Activated CD4-positive, CD25-positive, alpha-beta regulatory T cell treated with anti-CD3 and anti-CD28 coated beads, Interleukin-2, amount 50 U/mL, for 72 hours (primary cell): ENCODE data around the gene PRR14L.
"Not testable (repeated sequence)": the region's sequence is repeated elsewhere in the genome, so short reads cannot be mapped to it uniquely, and the experiment has no call there.

Experiments used
- DNase-seq: peaks from one replicate; pipeline ENCODE4 v3.0.0; 2021

Gene PRR14L

DNA sequence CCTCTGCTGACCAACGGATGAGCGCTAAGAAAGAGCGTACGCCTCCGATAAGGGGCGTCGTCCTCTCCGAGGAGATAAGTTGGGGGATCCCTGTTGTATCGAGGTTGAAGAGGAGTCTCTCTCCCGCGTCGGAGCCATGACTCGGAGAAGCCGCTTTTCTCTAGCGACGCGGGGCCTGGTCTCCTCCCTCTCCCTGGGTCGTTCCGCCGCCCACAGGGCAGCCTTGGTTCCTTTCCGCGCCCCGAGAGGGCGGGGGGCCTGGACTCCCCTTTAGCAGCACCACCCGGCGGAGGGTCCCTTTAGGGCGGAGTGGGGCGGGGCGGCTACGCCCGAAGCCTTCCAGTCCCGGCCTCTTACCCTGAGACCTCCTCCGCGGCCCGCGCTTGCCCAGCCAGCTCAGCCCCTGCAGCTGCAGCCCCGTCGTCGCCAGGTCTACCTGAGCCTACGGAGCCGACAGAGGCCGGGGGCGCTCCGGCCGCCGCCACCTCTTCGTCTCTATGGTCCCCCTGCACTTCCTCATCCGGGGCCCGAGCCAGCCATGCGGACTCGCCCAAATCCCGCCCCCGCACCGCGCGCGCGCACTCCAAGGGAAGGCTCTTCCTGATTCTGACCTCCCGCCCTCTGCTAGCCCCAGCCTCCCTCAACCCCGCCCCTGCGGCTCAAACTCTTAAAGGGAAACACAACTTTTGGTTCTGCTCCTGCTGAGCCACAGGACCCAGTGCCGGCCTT, at the start of gene PRR14L:
Gene PRR14L, minus strand, starts transcription at position 497 of the 729 bp plus-strand sequence. CDS start 11,272 bp downstream, outside the sequence.
- peak; percentile 100 for DNase-seq

DNA sequence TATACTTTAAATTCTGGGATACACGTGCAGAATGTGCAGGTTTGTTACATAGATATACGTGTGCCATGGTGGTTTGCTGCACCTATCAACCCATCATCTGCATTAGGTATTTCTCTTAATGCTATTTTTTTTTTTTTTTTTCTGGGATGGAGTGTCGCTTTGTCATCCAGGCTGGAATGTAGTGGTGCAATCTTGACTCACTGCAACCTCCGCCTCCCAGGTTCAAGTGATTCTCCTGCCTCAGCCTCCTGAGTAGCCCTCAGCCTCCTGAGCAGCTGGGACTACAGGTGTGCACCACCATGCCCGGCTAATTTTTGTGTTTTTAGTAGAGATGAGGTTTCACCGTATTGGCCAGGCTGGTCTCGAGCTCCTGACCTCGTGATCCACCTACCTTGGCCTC, 49.4 kb upstream of the PRR14L start:
- not testable (repeated sequence) for DNase-seq

DNA sequence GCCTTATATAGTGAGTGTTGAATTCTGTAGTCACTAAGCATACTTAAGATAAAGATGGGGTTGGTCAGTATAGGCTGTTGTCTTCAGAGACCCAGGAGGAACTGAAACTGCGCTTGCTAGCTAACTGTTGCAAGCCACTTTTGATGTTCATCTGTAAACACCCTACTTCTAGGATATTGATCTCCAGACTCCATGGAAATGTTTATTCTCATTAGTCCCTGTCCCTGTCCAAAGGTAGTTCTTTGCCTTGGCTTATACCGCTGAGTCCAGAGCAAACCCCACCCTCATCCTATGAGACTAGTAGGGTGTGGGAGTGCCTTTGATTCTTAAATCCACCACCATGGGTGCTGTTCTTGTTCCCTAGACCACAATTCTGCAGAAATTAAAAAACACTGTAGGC, 40.3 kb upstream of the PRR14L start:
- no peak for DNase-seq

DNA sequence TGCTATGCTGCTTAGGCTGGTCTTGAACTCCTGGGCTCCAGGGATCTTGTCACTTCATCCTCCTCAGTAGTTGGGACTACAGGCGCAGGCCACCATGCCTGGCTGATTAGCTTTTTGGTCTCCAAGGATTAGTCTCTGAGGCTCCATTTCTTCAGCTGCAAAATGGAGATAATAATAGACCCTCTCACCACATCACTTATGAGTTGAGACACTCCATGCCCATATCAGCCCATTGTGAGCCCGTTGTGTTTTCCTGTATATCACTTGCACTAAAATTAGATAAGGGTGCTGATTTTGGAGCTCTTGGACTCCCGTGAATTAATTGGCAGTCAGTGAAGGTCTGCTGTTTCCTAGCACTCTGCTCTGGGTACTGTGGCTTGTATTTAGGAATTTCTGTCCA, 39.9 kb upstream of the PRR14L start:
- no peak for DNase-seq

DNA sequence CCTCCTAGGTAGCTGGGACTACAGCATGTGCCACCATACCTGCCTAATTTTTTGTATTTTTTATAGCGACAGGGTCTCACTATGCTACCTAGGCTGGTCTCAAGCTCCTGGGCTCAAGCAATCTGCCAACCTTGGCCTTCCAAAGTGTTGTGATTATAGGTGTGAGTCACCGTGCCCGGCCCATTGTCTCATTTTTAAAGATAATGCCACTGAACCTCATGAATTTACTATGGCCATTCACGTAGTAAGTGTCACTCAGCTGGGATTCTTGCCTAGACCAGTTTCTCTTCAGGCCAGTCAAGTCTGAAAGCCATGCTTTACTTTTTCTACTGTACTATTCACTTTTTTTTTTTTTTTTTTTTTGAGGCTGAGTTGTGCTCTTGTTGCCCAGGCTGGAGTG, 26.3 kb upstream of the PRR14L start:
- no peak for DNase-seq

DNA sequence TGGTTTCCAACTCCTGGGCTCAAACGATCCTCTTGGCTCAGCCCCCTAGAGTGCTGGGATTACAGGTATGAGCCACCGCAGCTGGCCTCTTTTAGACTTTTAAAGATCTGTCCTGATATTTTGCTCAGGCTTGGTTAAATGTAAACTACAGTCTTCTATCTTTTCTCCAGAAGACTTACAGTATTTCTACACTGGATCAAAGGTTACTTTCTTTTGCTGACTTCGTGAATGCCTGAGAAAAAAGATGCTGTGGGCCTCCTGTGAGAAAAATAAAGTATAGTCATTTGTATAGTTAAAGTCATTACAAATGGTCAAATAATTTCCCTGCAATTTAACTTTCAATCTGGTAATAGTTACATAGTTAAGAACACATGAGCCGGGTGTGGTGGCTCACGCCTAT, 23.5 kb upstream of the PRR14L start:
- DNase-seq: no peak

DNA sequence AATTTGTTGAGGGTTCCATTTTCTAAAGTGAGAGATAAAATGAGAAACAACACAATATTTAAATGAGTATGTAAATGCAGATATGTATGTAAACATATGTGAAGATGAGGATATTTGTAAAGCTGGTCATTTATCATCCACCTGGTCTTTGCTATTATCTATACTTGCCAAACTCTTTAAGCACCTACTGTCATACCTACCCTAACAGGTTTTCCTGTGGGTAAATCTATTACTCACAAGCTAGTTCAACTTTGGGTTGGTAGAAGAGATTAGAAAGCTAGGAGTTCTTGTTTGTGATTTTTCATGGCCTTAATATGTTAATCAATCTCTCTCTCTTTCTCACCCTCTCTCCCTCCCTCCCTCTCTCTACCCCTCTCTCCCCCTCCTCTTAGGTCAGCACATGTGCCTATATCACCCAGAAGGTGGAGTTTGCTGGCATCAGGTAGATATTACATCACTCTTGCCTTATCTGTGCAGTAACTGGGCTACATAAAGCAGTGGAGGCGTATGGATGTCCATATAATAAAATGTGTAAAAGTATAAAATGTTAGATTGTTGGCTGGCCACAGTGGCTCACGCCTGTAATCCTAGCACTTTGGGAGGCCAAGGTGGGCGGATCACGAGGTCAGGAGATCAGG, 18.6 kb upstream of the PRR14L start:
- DNase-seq: no peak

DNA sequence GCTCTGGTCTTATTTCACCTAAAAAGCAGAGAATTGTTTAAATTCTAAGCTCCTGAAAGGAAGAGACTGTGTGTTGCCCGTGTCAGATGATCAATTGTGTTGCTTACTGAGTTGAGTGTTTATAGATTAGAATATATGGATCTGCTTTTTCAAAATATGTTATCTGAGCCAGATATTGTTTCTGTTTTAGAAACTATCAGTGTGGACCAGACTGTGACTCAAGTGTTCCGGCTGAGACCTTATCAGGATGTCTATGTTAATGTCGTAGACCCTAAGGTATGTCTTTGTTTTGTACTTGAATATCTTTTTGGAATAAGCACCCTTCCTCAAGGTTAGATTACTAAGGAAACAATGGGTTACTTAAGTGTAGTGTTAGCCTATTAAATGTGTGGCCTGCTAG, 14.9 kb upstream of the PRR14L start:
- no peak for DNase-seq

DNA sequence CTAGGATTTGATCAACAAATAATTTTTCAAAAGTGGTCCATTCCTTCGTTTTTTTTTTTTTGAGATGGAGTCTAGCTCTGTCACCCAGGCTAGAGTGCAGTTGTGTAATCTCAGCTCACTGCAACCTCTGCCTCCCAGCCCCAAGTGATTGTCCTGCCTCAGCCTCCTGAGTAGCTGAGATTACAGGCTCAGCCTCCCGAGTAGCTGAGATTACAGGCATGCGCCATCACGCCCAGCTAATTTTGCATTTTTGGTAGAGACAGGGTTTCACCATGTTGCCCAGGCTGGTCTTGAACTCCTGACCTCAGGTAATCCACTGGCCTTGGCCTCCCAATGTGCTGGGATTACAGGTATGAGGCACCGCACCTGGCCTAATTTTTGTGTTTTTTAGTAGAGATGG, 8.9 kb upstream of the PRR14L start:
- DNase-seq: not testable (repeated sequence)

DNA sequence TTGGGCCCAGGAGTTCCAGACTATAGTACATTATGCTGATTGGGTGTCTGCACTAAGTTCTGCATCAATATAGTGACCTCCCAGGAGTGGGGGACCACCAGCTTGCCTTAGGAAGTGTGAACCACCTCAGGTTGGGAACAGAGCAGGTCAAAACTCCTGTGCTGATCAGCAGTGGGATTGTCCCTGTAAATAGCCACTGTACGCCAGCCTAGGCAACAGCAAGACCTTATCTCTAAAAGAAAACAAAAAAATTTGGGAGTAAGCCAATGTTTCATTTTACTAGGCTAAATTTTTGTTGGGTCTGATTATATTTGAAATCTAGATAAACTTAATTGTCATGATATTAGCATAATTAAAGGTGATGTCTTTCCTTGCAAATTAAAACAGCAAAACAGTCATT, 7.3 kb upstream of the PRR14L start:
- DNase-seq: no peak

DNA sequence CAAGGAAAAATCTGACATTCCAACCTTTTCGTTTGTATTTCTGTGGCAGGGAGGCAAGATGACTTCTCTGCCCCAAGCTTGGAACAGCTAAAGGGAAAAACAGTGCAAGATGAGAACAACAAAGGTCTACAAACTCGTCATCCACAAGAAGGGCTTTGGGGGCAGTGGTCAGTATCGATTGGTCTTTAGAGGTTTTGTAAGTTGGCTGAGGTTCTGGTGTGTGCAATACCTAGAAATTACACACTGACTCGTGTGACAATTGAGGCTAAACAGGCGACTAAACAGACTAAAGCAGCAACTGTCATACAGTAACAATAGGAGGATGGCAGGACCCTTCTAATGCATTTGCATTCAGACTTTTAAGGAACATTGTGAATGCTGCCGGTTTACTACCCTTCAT, 4.9 kb upstream of the PRR14L start:
- DNase-seq: no peak

DNA sequence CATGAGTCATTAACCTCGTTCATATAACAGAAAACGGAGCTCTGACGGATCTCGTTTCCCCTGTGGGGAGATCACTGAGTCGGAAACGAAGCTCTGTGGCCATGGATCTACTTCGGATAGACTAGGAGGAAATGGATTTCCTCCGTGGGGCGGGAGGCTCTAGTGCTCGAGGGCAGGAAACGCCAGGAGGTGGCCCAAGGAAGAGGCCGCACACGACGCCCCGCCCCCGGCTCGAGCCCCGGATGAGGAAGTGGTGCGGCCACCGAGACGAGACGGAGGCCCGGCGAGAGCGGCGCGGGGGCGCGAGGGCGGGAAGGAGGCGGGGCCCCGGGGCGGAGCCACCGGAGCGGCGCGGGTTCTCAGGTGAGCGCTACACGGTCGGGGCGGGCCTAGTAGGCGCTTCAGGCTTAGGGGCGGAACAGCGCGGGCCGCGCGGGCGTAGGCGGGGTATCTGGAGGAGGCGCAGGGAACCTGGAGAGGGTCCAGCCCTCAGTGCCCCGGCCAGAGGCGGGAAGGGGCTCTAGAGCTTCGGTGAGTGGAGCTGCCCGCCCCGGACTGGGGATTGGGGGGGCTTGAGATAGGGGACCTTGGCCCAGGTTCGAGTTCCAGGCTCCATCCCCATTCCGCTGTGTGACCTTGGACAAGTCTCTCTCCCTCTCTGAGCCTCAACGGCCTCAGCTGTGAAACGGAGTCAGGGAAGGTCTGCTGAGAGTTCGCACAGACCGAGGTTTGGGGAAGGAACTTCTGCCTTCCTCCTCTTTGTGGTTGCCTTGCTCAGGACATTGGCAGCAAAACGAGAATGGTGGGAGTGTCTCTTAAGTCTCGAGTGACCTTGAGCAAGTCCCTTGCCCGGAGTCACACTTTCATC, 3.9 kb upstream of the PRR14L start, which contains the start of gene DEPDC5:
Gene DEPDC5, plus strand, starts transcription at position 386 of the 868 bp plus-strand sequence. CDS start 903 bp downstream, outside the sequence.
- DNase-seq: peak; percentile 98

DNA sequence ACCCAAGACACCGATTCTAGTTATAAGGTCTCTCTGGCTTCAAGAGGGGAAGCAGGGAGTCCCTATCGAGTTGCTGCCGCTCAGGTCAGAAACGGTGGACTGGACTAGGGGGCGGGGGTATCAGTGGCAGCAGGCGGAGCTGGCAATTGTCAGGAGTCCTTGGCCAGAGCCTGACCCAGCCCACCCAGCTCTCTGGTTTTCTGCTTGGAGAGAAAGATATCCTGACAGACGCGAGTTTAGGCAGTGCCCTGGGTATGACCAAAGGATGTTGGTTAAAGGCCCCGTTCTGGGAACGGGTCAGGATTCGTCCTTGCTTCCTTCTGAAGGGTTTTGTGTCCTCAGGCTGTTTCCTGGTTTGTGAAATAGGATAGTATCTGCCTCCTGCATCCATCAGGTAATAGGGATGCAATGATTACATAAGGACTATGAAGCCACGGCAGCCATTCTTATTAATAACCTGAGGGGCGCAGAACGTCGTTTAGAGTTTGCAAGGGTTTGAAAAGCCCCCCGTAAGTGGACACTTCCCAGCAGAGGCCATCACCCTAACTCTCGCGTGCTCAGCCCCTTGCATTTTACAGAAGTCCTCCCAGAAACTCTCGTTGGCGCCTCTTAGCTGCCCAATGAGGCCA, 3.2 kb upstream of the PRR14L start:
- peak; percentile 36 for DNase-seq

DNA sequence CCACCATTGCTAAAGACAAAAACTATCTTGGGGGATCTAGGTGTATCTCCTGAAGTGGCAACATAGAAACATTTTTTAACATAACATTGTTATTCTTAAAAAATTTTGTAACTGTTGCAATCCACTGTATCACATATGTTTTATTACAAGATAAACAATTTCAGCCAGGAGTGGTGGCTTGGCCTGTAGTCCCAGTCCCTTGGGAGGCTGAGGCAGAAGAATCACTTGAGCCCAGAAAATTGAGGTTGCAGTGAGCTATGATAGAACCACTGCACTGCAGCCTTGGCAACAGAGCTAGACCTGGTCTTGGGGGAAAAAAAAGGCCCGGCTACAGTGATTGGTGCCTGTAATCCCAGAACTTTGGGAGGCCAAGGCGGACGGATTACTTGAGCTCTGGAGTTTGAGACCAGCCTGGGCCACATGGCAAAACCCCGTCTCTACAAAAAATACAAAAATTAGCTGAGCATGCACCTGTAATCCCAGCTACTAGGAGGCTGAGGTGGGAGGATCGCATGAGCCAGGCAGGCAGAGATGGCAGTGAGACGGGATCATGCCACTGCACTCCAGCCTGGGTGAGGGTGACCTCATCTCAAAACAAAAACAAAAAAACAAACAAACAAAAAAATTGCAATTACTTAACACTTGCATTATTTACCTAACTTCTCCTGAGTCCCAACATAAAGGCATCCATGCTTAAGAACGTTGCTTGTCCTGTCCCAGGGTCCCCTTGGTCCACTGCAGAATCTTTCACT, 2.3 kb upstream of the PRR14L start:
- no peak for DNase-seq

DNA sequence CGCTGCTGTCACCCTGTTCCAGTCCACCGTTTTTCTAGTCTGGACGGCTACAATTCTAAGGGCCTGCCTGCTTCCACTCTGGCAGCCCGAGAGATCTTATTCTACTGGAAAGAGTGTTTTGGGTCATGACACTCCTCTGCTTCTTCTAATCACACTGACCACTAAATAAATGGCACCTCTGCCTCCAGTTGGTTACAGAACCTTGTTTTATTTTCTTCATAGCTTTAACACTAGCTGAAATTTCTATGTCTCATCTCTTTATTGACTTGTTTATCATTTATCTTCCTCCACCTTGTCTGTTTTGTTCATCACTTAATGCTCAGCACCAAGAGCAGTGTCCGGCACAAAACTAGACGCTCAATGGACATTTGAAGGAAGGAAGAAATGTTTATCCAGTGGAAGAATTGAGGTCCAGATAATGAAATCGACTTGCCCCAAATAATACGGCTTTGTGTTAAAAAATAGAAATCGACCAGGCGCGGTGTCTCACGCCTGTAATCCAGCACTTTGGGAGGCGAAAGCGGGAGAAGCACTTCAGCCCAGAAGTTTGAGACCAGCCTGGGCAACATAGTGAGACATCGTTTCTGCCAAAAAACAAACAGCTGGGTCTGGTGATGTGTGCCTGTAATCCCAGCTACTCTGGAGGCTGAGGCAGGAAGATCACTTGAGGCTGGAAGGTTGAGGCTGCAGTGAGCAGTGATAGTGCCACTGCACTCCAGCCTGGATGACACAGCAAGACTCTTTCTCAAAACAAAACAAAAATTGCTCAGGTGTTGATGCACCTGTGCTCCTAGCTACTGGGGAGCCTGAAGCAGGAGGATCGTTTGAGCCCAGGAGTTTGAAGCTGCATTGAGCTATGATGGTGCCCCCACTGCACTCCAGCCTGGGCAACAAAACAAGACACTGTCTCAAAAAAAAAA, 693 bp upstream of the PRR14L start:
- DNase-seq: no peak

DNA sequence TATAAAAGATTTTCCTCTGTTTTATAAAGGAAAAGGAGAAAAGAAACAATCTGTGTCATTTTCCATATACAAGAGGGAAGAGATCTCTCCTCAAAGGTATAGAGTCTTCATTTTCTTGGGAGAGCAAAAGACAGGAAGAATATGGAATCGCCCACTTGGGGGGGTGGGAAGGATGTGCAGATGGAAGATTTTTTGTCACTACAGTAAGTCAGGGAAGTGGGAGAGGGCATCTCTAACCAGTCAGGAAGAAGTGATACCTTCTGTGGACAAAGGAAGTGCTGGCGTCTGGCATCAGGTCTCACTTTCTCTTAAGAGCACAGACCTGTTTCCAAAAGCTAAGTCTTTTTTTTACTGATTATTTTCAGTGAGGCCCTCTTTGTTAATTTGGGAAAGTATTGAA, 1.4 kb downstream of the PRR14L start:
- no peak for DNase-seq

DNA sequence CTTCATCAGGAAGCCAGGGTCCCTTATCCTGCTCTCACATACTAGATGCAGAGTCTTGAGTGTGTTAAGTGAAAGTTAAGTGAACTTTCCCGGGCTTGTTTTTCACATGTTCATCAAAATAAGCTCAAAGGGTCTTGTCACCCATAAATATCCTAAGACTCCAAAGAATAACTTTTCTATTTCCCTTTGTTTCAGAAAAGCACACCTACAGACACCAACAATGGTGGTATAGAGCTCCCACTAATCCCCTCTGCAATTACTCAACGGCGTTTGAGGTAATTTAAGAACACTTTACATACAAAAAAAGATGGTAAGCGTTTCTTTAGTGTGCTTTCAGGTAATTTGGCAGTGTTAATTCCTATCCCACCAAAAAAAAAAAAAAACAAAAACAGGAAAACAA, 2.5 kb downstream of the PRR14L start:
- DNase-seq: no peak

DNA sequence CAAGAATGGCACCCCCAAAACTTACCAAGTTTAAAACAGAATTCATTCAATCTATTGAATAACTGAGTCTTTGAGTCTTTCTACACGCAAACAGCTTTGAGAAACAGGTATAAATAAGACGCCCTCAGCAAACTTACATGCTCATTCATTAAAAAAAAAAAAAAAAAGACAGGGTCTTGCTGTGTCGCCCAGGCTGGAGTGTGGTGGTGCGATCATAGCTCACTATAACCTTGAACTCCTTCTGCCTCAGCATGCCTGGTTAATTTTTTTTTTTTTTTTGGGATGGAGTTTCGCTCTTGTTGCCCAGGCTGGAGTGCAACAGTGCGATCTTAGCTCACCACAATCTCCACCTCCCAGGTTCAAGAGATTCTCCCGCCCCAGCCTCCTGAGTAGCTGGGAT, 6.1 kb downstream of the PRR14L start:
- DNase-seq: no peak

DNA sequence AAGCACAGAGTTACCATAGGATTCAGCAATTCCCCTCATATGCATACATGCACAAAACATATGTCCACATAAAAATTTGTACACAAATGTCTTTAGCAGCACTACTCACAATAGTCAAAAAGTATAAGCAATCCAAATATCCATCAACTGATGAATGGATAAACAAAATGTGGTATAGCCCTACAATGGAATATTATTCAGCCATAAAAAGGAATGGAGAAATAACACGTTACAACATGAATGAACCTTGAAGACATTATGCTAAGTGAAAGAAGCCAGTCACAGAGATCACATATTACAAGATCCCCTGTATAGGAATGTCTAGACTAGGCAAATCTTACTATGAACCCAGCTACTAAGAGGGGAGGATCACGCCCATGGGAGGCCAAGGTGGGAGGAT, 7.2 kb downstream of the PRR14L start:
- DNase-seq: no peak

DNA sequence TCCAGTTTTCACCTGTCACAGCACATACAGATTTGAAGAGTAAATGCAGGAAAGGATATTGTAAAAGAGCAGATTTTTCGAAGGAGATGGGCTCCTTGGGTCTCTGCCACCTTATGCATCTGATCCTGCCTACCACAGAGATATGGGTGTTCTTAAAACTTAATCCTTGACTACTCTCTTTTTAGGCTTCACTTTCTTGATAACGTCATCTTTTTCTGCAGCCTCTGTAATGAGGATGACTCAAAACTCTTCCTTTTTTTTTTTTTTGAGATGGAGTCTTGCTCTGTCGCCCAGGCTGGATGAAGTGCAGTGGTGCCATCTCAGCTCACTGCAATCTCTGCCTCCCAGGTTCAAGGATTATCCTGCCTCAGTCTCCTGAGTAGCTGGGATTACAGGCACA, 7.8 kb downstream of the PRR14L start:
- DNase-seq: no peak

DNA sequence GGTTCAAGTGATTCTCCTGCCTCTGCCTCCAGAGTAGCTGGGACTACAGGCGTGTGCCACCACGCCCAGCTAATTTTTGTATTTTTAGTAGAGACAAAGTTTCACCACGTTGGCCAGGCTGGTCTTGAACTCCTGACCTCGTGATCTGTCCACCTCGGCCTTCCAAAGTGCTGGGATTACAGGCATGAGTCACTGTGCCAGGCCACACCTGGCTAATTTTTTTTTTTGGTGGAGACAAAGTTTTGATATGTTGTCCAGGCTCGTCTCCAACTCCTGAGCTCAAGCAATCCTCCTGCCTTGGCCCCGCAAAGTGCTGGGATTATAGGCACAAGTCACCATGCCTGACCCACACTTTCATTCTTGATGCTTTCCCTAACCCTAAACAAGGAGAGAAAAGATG, 9.6 kb downstream of the PRR14L start:
- not testable (repeated sequence) for DNase-seq
